A549 (cell line): Measurements from ENCODE around the gene RAD51B.

Source experiments
- BHLHE40 ChIP-seq: IDR thresholded peaks from 2 replicates; pipeline ENCODE4 v1.6.1; 2012; ENCODE audit warnings: low read depth, low read length, inconsistent platforms
- EP300 ChIP-seq, 2 experiments: fragments of >200 bp; sonication (Bioruptor Twin); formaldehyde crosslinking; IDR thresholded peaks; 2 replicates in 1 of 2; 3 replicates in 1 of 2; pipeline ENCODE4 v1.6.1; 2016 to 2017
- JUN ChIP-seq, 2 experiments: fragments of >200 bp; sonication (Bioruptor Twin); formaldehyde crosslinking; IDR thresholded peaks; 2 replicates in 1 of 2; 3 replicates in 1 of 2; pipeline ENCODE4 v1.6.1; 2016 to 2017
- JUNB ChIP-seq: fragments of >200 bp; sonication (Bioruptor Twin); formaldehyde crosslinking; IDR thresholded peaks from 2 replicates; pipeline ENCODE4 v1.6.1; 2016
- MAFK ChIP-seq: fragments of 450-650 bp; IDR thresholded peaks from 2 replicates; pipeline ENCODE4 v1.6.1; 2014; ENCODE audit not compliant: partially characterized antibody
- POLR2A ChIP-seq: IDR thresholded peaks from 2 replicates; pipeline ENCODE4 v1.6.1; 2012; ENCODE audit warnings: mild to moderate bottlenecking, low read length
- POLR2AphosphoS2 ChIP-seq: conservative IDR thresholded peaks from 2 replicates; pipeline ENCODE4 v1.6.1; 2012; ENCODE audit warnings: low read length, improper control_type of control experiment, inconsistent platforms
- RAD21 ChIP-seq, 2 experiments: fragments of >200 bp in 1 of 2; sonication (Bioruptor Twin) in 1 of 2; formaldehyde crosslinking in 1 of 2; IDR thresholded peaks in 1 of 2; conservative IDR thresholded peaks in 1 of 2; 2 replicates in 1 of 2; 3 replicates in 1 of 2; pipeline ENCODE4 v1.6.1; 2012 to 2018; ENCODE audit warnings: inconsistent platforms in 1 of 2
- SREBF2 ChIP-seq: fragments of 450-650 bp; IDR thresholded peaks from 2 replicates; pipeline ENCODE4 v1.6.1; 2014; ENCODE audit warnings: mild to moderate bottlenecking, moderate library complexity
- TF ChIP-seq, protein P1 (sequence below): fragments of 150-350 bp; IDR thresholded peaks from 2 replicates; pipeline ENCODE4 v1.6.1; 2014; ENCODE audit warnings: low read depth, mild to moderate bottlenecking, low read length
- TF ChIP-seq, protein P2 (sequence below): fragments of >200 bp; sonication (Bioruptor Twin); formaldehyde crosslinking; IDR thresholded peaks from 3 replicates; pipeline ENCODE4 v1.5.1; 2016

DNA sequence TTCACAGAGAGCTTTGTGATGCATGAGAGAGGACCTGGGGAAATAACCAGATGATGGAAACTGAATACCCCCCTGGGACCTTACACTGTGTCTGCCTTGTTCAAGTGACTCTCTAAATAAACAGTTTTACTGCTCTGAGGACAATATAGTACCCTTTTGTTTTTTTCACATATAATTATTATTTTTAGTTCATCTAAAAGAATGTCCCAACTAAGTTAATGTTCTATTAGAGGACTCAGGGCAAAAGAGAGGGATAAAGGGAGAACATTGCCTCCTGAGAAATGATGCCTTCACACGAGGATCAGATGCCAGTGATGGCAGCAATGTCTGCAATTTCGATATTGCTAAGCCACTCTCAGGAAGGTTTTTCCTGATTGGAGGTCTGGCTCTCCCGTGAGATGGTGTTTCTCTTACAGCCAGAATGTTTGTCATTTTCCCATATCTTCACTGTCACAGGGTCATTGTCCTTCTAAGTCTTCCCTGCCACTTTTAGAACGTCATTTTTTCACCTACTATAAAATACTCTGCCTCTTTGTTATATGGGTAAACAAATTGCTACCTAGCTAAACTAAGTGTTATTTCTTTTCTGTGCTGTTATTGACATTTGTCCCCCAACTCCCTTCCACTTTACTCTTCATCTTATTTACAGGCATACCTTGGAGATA, 201.6 kb downstream of the RAD51B start:
- TF ChIP-seq, protein P1, sequence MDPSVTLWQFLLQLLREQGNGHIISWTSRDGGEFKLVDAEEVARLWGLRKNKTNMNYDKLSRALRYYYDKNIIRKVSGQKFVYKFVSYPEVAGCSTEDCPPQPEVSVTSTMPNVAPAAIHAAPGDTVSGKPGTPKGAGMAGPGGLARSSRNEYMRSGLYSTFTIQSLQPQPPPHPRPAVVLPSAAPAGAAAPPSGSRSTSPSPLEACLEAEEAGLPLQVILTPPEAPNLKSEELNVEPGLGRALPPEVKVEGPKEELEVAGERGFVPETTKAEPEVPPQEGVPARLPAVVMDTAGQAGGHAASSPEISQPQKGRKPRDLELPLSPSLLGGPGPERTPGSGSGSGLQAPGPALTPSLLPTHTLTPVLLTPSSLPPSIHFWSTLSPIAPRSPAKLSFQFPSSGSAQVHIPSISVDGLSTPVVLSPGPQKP = no peak
- TF ChIP-seq MAFK (no peak), JUN (IDR thresholded peaks at IDR 0.05) (no peak), POLR2A (no peak), RAD21 (conservative IDR thresholded peaks at IDR 0.05 in 1 of 2, IDR thresholded peaks at IDR 0.05 in 1 of 2) (no peak), SREBF2 (no peak), POLR2AphosphoS2 (no peak), BHLHE40 (no peak), EP300 (IDR thresholded peaks at IDR 0.05) (no peak), JUNB (no peak)
- TF ChIP-seq, protein P2, sequence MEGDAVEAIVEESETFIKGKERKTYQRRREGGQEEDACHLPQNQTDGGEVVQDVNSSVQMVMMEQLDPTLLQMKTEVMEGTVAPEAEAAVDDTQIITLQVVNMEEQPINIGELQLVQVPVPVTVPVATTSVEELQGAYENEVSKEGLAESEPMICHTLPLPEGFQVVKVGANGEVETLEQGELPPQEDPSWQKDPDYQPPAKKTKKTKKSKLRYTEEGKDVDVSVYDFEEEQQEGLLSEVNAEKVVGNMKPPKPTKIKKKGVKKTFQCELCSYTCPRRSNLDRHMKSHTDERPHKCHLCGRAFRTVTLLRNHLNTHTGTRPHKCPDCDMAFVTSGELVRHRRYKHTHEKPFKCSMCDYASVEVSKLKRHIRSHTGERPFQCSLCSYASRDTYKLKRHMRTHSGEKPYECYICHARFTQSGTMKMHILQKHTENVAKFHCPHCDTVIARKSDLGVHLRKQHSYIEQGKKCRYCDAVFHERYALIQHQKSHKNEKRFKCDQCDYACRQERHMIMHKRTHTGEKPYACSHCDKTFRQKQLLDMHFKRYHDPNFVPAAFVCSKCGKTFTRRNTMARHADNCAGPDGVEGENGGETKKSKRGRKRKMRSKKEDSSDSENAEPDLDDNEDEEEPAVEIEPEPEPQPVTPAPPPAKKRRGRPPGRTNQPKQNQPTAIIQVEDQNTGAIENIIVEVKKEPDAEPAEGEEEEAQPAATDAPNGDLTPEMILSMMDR = no peak
